Measurements from ENCODE around the gene CCL1. TPM values are rescaled to one million over a fixed set of nuclear protein-coding genes. Genes with fewer than 3 reads are reported as not detected.

The CCL1 gene
- total and polyA plus RNA-seq, 2 experiments from 2014 or later, result not detected

DNA sequence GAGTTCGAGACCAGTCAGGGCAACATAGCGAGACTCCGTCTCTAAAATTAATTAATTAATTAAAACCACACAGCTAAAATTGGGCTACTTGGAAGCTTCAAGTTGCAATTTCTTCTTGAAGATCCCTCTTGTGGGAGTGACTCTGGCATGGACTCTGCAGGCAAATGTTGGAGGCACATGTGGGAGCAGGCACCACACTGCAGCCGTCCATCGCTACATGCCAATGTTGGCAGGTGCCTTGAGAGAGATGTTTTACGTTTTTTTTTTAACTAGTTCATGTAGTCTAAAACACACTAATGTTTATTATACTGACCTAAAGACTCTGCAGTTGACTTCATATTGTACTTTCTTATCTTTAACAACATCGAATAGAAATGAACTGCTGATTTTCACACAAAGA lies 51.7 kb downstream of the CCL1 start:
- H3K4me2 ChIP-seq, result no peak overlapping the region
- ATAC-seq (no peak), DNase-seq (ENCODE audit: low spot score) (no peak)
- Mint-ChIP-seq H3K27ac (no peak overlapping the region), H3K4me1 (no peaks in the 10 kb centered on the region), H3K27me3 (ENCODE audit: insufficient read depth, low read depth, poor library complexity) (no peaks in the 10 kb centered on the region), H3K36me3 (ENCODE audit: low read depth) (no peaks in the 10 kb centered on the region), H3K9me3 (no peaks in the 10 kb centered on the region), H3K4me3 (no peak overlapping the region)
- no peaks in the 10 kb centered on the region for H3K27me3 ChIP-seq (ENCODE audit: insufficient read depth)
- H4K20me1 ChIP-seq (replicated peaks; ENCODE audit: insufficient read depth), result no peaks in the 10 kb centered on the region
- H3K79me2 ChIP-seq (replicated peaks; ENCODE audit: insufficient read depth), result no peaks in the 10 kb centered on the region
- no peaks in the 10 kb centered on the region for H3K4me1 ChIP-seq (ENCODE audit: insufficient read depth)
- no peak overlapping the region for H2AFZ ChIP-seq
- no peaks in the 10 kb centered on the region for H3F3A ChIP-seq (replicated peaks; ENCODE audit: low read depth)
- no peaks in the 10 kb centered on the region for H3K36me3 ChIP-seq (ENCODE audit: insufficient read depth)
- H3K9me2 ChIP-seq (ENCODE audit: insufficient read depth), result no peaks in the 10 kb centered on the region
- H3K27ac ChIP-seq (ENCODE audit: low read depth), result no peak overlapping the region
- TF ChIP-seq, protein P1, sequence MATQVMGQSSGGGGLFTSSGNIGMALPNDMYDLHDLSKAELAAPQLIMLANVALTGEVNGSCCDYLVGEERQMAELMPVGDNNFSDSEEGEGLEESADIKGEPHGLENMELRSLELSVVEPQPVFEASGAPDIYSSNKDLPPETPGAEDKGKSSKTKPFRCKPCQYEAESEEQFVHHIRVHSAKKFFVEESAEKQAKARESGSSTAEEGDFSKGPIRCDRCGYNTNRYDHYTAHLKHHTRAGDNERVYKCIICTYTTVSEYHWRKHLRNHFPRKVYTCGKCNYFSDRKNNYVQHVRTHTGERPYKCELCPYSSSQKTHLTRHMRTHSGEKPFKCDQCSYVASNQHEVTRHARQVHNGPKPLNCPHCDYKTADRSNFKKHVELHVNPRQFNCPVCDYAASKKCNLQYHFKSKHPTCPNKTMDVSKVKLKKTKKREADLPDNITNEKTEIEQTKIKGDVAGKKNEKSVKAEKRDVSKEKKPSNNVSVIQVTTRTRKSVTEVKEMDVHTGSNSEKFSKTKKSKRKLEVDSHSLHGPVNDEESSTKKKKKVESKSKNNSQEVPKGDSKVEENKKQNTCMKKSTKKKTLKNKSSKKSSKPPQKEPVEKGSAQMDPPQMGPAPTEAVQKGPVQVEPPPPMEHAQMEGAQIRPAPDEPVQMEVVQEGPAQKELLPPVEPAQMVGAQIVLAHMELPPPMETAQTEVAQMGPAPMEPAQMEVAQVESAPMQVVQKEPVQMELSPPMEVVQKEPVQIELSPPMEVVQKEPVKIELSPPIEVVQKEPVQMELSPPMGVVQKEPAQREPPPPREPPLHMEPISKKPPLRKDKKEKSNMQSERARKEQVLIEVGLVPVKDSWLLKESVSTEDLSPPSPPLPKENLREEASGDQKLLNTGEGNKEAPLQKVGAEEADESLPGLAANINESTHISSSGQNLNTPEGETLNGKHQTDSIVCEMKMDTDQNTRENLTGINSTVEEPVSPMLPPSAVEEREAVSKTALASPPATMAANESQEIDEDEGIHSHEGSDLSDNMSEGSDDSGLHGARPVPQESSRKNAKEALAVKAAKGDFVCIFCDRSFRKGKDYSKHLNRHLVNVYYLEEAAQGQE (IDR thresholded peaks at IDR 0.05; ENCODE audit: unreplicated experiment), result no peak
- TF ChIP-seq, protein P2, sequence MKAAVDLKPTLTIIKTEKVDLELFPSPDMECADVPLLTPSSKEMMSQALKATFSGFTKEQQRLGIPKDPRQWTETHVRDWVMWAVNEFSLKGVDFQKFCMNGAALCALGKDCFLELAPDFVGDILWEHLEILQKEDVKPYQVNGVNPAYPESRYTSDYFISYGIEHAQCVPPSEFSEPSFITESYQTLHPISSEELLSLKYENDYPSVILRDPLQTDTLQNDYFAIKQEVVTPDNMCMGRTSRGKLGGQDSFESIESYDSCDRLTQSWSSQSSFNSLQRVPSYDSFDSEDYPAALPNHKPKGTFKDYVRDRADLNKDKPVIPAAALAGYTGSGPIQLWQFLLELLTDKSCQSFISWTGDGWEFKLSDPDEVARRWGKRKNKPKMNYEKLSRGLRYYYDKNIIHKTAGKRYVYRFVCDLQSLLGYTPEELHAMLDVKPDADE (IDR thresholded peaks at IDR 0.05), result no peak
- TF ChIP-seq ZNF114 (CRISPR knock-in tag; IDR thresholded peaks at IDR 0.05) (no peak), ZNF331 (CRISPR knock-in tag; IDR thresholded peaks at IDR 0.05; ENCODE audit: low read depth) (no peak), POLR2AphosphoS5 (IDR thresholded peaks at IDR 0.05; ENCODE audit: low read depth) (no peak), NANOG (IDR thresholded peaks at IDR 0.05; ENCODE audit: borderline replicate concordance) (no peak), EZH2phosphoT487 (IDR thresholded peaks at IDR 0.05; ENCODE audit: unreplicated experiment) (no peak), STAT1 (IDR thresholded peaks at IDR 0.05; ENCODE audit: unreplicated experiment) (no peak), JUNB (IDR thresholded peaks at IDR 0.05; ENCODE audit: unreplicated experiment) (no peak)
- no peak overlapping the region for H3K4me3 ChIP-seq

Other genes with a start within 250 kb of the CCL1 start
- gene CCL2, start 107.9 kb downstream of the CCL1 start, total RNA-seq (2014; rRNA removed; shearing (Covaris generic)), result 1.5 and 4.9 TPM in 2 replicates
- gene CCL2, start 107.9 kb downstream of the CCL1 start, polyA plus RNA-seq (2016; fragmentation: Nextera tagmentation; extraction: Ambion mirVana), result 17.5 and 18.5 TPM in 2 replicates
- not detected in 2 replicates for gene CCL7, start 93.0 kb downstream of the CCL1 start, total RNA-seq (2014; rRNA removed; shearing (Covaris generic))
- gene CCL7, start 93.0 kb downstream of the CCL1 start, polyA plus RNA-seq (2016; fragmentation: Nextera tagmentation; extraction: Ambion mirVana), result not detected in 2 replicates
- gene CCL11, start 77.5 kb downstream of the CCL1 start, total RNA-seq (2014; rRNA removed; shearing (Covaris generic)), result not detected in 2 replicates
- not detected in 2 replicates for gene CCL11, start 77.5 kb downstream of the CCL1 start, polyA plus RNA-seq (2016; fragmentation: Nextera tagmentation; extraction: Ambion mirVana)
- gene CCL8, start 43.8 kb downstream of the CCL1 start, total RNA-seq (2014; rRNA removed; shearing (Covaris generic)), result not detected in 2 replicates
- gene CCL8, start 43.8 kb downstream of the CCL1 start, polyA plus RNA-seq (2016; fragmentation: Nextera tagmentation; extraction: Ambion mirVana), result not detected in 2 replicates
- gene CCL13, start 6.8 kb downstream of the CCL1 start, total RNA-seq (2014; rRNA removed; shearing (Covaris generic)), result not detected in 2 replicates
- not detected in 2 replicates for gene CCL13, start 6.8 kb downstream of the CCL1 start, polyA plus RNA-seq (2016; fragmentation: Nextera tagmentation; extraction: Ambion mirVana)
- 0.45 and 0.47 TPM in 2 replicates for gene TMEM132E, start 216.3 kb upstream of the CCL1 start, total RNA-seq (2014; rRNA removed; shearing (Covaris generic))
- gene TMEM132E, start 216.3 kb upstream of the CCL1 start, polyA plus RNA-seq (2016; fragmentation: Nextera tagmentation; extraction: Ambion mirVana), result 0.03 and 0.16 TPM in 2 replicates